SK-N-MC (cell line): ENCODE results near the gene KCNIP2.

Experiments
- EZH2 ChIP-seq: fragments of 200-600 bp; sonication (generic); IDR thresholded peaks from one replicate; pipeline ENCODE4 v1.6.1; 2017; ENCODE audit warnings: antibody characterized with exemption
- POLR2AphosphoS5 ChIP-seq: IDR thresholded peaks from 2 replicates; pipeline ENCODE4 v1.6.1; 2012; ENCODE audit warnings: mild to moderate bottlenecking, low read depth, low read length, borderline replicate concordance

DNA sequence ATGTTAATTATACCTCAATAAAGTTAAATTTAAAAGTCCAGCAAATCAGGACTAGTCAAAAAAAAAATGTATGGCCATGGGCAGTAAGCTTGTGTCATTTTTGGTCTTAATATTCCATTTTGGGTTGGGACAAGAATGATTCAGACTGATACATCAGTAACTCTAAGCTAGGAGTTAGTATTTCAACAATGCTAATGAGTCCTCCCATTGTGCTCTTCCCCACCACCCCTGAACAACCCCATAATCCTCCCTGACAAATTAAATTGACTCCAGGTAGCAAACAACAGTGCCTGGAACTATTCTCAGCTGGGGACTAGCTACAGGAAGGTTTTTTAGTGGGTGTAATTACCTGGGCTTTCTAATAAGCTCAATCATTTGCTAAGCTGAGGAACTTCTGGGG is 30.7 kb upstream of the KCNIP2 start:
- TF ChIP-seq POLR2AphosphoS5: no peak
- no peak for TF ChIP-seq EZH2
